Forelimb muscle (tissue), 1 donor: ENCODE results near the gene PWWP2B. TPM values are rescaled to one million over a fixed set of nuclear protein-coding genes. Genes with fewer than 3 reads are reported as not detected.

ENCODE experiments used
- DNase-seq: peaks from one replicate; pipeline ENCODE4 v3.0.0-alpha.2; 2013; ENCODE audit warnings: low read depth
- polyA plus RNA-seq: library from polyadenylated mRNA; unstranded; fragments of 120-200 nt; gene quantifications from one replicate; pipeline ENCODE4 v1.2.1, GENCODE V29; 2013; ENCODE audit not compliant: insufficient read length

Gene PWWP2B
- polyA plus RNA-seq, 1 donor: 13.0 TPM

DNA sequence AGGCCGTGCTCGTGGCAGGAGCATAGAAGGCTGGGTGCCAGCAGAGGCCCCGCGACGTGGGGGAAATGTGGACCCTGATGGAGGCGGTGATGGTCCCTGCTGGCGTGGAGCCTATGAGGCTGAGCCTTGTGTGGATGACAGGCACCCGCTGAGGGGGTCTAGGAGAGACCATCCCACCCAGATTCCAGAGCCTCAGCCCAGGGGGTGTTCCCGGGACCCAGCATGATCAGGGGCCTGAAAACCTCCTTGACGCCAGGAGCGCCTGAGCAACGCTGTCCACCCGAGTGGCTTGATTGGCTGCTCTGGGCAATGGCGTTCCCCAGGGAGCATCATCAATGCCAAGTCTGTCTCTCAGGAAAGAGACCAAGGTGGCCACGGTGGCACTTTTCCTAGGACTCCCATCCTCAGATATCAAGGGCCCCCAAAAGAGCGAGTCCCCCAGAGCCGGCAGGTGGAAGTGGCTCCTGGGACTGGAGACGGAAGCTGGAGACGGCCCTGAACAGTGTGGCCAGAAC is 61.1 kb downstream of the PWWP2B start:
- DNase-seq: no peak

DNA sequence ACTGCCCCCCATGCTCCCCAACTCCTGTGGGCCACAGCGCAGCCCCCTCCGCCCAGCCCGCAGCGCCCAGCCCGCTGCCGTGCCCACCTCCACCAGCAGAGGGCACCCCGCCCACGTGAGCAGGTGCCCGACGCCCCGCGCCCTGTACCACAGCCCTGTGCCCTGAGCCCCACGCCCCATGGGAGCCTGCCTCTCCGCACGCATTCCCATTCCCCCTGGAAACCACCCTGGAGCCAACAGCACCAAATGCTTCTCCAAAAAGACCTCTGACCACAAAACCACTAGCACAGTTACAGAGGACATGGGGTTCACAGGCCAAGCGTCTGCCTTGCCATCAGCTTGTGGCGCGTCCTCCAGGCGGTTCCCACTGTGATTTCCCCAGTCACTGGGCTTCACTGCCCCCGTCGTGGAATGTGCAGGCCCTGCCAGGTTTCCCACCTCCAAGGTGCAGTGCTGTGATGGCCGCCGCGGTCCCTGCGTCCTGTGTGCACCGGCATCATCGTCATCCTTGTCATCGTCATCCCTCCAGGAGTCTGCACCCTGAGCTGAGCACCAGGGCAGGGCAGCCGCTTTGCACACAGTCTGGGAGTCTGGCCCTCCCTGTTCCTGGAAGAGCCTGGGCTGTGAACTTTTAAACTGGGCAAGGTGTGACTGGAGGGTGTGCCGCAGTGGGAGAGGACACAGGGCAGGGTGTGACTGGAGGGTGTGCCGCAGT is 61.7 kb downstream of the PWWP2B start:
- DNase-seq: no peak

DNA sequence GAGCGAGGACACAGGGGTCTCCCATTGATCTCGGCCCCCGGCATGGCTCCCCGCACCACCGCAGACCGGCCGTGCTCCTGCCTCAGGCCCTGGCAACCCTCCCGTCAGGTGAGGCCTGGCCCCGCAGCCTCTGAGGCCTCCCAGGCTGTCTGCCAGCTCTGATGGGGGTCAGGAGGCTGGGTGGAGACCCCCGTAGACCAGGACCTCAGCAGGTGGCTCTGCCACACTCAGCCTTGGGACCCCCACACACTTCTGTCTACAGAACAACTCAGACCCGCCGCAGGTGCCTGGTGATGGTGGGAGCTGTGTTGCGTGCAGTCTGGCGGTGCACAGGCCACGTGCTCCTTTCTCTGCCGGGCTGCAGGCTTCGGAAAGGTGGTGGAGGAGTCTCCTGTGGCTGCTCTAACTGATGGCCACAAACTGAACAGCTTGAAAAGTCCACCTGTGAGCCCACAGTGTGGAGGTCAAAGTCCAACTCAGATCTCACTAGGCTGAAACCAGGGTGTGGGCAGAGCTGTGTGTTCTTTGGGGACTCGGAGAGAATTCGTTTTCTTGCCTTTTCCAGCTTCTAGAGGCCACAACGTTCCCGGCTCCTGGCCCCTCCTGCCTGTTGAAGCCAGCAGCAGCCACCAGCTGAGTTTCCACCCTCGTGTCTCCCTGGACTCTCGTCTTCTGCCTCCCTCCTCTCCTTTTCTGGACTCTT is 62.5 kb downstream of the PWWP2B start:
- DNase-seq: no peak

DNA sequence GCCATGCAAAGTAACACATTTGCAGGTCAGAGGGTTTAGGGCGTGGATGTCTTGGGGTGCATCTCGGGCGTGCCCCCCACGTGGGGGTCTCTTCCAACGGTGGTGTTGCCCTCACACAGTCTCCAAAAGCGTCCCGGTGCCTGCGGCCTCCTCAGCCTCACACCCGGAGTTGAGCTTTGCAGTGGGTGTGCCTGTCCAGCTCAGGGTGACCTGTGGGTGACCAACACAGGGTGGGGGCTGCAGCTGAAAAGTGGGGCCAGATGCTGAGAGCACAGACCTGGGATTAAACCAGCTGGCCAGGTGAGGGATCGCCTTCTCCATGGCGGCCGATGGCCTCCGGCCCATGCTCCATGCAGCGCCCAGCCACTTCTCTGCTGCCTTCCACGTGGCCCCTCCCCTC is 63.1 kb downstream of the PWWP2B start:
- no peak for DNase-seq

DNA sequence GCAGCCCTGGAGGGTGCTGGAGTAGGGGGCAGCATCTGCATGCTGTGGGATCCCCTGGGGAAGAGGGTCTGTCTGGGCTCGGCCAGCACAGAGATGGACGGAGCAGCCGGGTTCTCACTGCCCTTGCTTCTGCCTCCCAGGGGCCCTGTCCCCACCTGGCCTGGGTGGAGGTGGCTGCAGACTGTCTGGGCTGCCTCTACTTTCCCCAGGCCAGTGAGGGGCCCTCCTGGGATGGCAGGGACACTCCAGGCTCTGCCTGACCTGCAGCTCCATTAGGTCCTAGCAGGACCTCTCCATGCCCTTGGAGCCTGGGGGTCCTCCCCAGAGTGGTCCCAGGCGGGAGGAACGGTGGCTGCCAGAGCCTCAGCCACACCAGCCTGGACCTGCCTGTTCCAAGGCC is 63.7 kb downstream of the PWWP2B start:
- DNase-seq: no peak

DNA sequence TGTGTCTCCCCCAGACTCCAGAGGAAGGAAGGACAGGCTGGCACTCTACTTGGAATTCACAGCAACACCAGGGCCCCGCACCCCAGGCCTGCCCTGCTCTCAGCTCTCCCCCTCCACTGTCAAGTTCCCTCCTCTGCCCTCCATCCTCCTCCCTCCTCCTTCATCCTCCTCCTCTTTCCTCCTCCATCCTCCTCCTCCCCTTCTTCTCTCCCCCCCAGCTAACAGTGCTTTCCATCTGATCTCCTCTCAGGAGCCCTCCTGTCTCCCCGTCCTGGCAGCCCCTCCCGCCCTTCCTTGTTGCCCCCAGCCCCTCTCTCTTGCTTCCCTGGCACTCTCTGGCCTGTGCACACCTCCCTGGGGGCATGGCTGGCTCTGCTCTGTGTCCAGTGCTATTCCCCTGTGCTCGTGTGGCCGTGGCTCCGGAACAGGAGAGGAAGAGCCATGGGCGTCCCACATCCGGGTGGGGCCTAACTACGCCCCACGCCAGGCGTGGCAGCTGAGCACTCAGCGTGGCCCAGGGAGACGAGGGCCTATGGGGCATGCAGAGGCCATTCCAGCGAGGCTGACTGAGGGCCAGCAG is 64.2 kb downstream of the PWWP2B start:
- DNase-seq: no peak

DNA sequence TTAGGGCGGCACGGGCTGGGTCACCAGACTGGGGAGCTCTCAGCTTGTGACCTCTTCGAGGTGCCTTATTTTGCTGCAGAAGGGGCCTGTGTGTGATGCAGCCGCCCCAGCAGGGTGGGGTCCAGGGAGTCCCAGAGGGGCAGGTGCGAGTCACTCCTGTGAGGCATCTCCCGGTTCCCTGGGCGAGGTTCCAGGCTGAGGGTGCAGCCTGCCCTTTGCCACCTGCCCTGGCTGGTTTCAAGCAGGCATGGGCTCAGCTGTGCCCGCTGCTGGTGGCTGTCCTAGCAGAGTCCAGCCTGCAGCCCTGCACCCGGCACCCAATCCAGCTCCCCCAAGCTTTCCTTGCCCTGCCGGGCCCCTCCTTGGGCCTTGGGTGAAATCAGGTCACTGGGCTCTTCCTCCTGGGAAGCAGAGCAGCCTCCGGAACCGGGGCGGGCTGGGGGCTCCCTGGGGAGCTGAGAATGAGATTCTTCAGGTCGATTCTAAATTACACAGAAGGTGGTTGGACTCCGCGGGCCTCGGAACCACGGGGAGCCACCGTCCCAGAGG is 64.8 kb downstream of the PWWP2B start:
- DNase-seq: no peak

DNA sequence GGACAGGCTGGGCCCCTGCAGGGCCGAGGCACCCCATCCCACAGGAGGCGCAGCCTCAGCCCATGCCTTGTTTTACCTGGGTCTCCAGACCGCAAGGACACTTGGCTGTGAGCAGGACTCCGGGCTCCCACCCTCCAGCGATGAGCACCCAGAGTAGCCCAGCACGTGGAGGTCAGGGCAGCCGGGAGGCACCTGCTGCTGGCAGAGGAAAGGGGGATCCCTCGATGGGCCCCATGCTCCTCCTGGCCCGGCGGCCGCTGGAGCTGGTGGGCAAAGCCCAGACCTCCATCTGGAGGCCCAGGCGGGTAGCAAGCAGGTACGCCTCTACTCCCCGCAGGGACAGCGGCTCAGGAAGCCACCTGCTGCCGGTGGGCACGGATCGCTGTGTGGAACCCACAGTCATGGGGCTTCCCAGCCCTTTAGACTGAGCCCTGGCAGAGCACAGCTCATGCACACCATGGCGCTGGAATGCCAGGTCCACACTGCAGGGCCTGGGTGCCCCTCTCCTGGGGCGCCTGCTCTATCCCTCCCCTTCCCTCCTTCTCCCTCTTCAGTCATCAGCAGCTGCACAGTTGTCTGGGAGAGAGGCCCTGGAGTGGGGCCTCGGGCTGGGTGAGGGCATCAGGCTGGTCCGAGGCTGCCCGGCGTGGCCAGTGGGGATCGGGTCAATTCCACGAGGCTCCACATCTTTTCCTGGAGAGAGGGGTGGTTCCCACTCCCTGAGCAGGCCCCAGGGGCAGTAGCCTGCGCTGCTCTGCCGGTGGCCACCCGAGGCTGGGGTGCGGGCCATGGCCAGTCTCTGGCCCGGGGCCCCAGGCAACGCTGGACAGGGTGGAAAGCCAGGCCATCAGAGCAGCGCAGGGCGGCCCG is 65.7 kb downstream of the PWWP2B start:
- no peak for DNase-seq

DNA sequence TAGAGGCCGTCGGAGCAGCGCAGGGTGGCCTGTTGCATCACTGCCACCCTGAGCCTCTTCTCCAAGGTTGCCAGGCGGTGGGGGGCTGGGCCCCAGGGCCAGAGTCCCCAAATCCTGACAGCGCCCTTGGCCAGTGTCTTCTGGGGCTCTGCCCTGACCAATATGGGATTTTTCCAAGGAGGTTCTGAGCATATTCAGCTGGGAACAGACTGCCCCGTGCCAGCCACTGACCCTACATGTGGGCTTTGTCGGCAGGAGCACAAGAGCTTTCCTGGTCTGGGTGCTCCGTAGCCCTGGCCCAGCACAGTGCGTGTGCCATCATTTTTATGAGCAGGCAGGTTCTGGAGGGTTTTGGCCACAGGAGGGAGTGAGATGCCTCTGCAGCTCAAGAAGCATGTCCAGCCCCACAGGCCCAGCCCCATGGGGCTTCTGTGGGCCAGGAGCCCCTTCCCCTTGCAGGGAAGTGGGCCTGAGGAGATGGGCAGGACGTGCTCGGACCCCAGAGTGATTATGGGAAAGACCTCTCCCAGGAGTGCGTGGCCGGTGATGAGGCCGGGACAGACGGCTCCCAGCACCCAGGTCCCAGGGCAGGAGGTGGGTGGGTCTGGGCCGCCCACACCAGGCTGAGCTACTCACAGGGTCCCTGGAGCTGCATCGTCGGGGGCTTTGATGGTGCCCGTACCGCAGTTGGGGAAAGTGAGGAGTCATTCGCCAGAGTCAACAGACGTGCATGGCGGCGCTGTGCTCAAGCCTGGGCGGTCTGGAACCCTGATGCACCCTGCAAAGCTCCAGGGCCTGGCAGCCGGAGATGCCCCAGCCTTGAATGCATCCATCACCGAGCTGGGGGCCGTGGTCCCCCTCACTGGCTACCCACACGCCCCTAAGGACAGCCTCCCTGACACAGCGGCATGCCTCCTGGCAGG is 66.6 kb downstream of the PWWP2B start:
- no peak for DNase-seq

DNA sequence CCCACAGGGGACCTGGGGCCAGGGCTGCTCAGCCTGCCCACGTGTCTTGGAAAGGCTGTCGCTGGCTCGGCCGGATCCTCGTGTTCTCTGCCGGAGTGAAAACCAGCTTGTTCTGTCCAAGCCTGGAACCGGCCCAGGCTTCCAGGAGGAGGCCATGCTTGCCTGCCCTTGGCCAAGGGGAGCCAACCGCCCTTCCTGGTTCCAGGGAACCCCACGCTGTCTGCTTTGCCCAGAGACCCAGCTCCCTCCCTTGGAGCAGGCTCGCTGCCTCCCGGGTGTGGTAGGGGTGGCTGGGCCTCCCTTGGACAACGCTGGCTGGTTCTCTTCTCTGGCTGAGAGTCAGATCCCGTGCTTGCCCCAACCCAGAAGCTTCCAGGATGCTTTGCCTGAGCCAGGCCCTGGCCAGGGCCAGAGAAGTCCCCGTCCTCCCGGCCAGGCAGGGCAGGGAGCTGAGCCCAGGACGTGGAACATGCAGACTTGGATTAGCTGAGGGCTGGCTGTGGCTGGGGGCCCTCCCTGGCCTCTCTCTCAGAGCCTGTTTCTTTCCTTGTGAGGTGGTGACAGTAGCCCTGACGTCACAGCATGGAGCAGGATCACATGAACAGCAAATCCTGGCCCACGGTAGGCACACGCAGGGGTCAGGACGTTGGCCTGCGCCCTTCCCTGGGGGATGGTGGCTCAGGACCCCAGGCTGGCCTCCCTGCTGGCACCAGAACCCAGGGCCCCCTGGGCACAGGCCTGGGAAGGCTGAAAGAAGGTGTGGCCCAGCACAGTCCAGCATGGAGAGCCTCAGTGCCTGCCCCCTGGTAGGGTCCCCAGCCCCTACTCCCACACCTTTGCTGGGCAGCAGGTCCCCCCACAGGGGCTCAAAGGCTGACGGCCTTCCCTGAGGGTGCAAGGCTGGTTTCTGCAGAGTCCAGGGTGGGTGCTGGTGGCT is 67.5 kb downstream of the PWWP2B start:
- DNase-seq: no peak

DNA sequence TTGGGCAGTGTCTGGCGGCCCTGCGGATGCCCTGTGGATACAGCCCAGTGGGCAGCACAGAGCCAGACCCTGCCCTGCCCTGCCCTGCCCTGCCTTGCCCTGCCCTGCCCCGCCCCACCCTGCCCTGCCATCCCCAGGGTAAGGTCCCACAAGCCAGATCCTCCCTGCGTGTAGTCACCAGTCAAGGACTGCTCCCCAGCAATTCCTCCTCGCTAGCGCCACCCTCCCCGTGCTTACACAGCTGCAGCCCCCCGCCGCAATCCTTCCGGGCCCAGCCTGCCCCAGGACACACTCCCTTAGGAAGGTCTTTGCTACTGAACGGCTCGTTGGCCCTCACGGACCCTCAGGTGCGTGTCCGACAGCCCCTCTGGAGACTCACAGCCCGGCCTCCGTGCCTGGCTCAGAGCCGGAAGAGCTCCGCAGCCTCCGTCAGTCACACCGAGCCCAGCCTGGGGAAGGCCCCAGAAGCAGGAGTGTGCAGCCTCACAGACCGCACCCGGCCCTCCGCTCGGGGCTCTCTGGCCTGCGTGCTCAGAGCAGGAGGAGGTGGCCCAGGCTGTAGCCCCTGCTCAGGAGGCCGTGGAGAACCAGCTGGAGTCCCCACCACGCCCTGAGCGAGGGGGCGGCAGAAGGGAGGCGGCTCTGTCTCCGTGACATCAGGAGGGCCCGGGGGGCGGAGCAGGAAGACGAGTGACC is 68.3 kb downstream of the PWWP2B start:
- DNase-seq: no peak

DNA sequence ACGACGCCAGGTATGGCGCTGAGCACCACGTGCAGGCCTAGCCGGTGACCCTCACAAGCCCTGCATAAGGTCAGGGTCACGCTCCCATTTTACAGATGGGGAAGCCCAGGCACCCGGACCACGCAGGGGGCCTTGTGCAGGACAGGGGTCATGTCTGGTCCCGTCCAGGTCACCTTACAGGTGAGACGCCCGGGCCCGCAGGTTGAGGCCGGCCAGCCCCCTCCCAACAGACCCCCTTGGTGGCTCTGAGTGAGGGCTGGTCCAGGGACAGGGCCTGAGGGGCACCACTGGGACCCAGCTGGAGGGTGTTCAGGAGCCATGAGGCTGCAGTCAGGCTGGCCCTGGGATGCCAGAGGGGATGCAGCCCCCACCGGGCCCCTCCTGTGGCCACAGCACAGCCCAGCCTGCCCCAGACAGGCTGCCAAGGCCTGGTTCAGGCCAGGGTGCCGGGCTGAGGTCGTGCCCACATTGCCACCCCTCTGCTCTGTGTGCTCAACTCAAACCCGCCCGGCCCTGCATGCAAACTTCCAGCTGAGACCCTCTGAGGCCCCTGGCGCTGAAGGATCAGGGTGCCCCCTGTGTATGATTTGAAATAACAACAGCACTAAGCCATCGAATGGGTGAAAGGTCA is 69.0 kb downstream of the PWWP2B start:
- no peak for DNase-seq

DNA sequence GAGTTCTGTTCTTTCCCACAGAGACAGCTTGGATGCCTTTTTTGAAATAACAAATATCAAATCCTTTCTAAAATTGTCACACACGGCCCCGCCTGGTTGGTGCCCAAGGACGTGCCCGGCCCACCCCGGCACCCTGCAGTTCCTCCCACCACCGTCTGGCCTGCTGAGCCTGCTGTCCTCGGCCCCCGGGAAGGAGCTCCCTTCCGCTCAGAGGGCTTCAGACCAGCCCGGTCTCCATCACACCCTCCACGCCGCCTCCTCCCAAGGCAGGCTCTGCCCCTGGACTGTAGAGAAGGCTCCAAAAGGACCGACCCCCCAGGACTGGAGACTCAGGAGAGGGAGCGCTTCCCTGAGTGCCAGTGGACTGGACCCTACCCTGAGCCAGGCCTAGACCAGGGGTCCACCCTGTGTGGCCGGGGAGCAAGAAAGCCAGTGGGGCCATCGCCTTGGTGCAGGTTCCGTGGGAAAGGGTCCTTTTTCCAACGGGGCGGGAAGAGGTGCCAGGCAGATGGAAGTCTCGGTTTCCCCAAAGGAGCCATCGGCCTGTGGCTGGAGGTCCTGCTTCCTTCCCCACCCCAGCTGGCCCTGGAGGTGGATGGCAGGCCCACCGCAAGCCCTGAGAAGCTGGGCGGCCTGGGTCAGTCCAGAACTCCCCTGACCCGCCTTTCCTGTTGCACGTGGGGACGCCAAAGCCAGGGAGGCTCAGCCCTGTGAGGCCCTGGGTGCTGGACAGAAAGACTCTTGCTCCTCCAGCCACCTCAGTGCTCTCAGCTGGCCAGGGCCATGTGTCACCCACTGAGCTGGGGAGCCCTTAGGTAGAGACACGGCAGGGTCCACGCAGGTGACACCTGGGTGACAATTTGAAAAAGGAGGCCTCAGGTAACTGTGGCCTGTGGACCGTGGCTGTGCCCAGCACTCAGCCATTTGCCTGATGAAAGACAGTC is 69.8 kb downstream of the PWWP2B start:
- DNase-seq: no peak
